ENCODE measurements around the gene CLDN20. TPM values are rescaled to one million over a fixed set of nuclear protein-coding genes. Genes with fewer than 3 reads are reported as not detected.
A peak's percentile ranks its signal among the peaks of the same experiment; 100 is the strongest.

The CLDN20 gene
- total and polyA plus RNA-seq, 7 donors = not detected

- Histone ChIP-seq H3K4me1 (peaks cover 0 to 45% (median 28%) of the 10 kb centered on the region in 4 donors), H3K9me3 (peaks cover 0 to 4% (median 0%) of the 10 kb centered on the region in 4 donors), H3K27ac (peak overlapping the region; percentile 46 to 81 (median 59)), H3K36me3 (no peaks in the 10 kb centered on the region), H3K27me3 (no peaks in the 10 kb centered on the region), H3K4me3 (no peak overlapping the region)
- DNase-seq = no peak
- intact Hi-C loops (cut with DNase I) = no loop called here
- 92 to 95% methylated on average over 4 of the region's 4 CpGs for WGBS, 2 donors
- TF ChIP-seq EP300 (IDR thresholded peaks at IDR 0.05) (no peak), POLR2A (IDR thresholded peaks at IDR 0.05) (no peak), CTCF (IDR thresholded peaks at IDR 0.05) (no peak), POLR2AphosphoS5 (IDR thresholded peaks at IDR 0.05) (no peak)
Measured at GRCh38 chr6:155234687-155235086, 29.1 kb upstream of the CLDN20 start.

GRCh38 chr6:155235087-155235486, 28.7 kb upstream of the CLDN20 start:
- Histone ChIP-seq H3K4me1 (peaks cover 0 to 45% (median 28%) of the 10 kb centered on the region in 4 donors), H3K4me3 (no peak overlapping the region), H3K27me3 (no peaks in the 10 kb centered on the region), H3K36me3 (no peaks in the 10 kb centered on the region), H3K27ac (peak overlapping the region; percentile 46 to 81 (median 59)), H3K9me3 (peaks cover 0 to 4% (median 0%) of the 10 kb centered on the region in 4 donors)
- no peak for TF ChIP-seq CTCF (IDR thresholded peaks at IDR 0.05)
- TF ChIP-seq POLR2AphosphoS5 (IDR thresholded peaks at IDR 0.05) = no peak
- TF ChIP-seq POLR2A (IDR thresholded peaks at IDR 0.05) = no peak
- no peak for TF ChIP-seq EP300 (IDR thresholded peaks at IDR 0.05)
- intact Hi-C loops (cut with DNase I) = no loop called here
- WGBS, 2 donors = 77 to 79% methylated on average over 5 of the region's 5 CpGs
- no peak for DNase-seq

GRCh38 chr6:155237613-155238012, 26.2 kb upstream of the CLDN20 start:
- no peak overlapping the region for H3K27ac ChIP-seq
- H3K4me3 ChIP-seq = no peak overlapping the region
- 46 to 94% methylated on average over 1 of the region's 1 CpG for WGBS, 2 donors
- intact Hi-C loops (cut with DNase I) = no loop called here
- TF ChIP-seq CTCF (IDR thresholded peaks at IDR 0.05) (no peak), POLR2AphosphoS5 (IDR thresholded peaks at IDR 0.05) (no peak), EP300 (IDR thresholded peaks at IDR 0.05) (no peak), POLR2A (IDR thresholded peaks at IDR 0.05) (no peak)
- H3K36me3 ChIP-seq = no peaks in the 10 kb centered on the region
- H3K4me1 ChIP-seq = peaks cover 0 to 52% (median 40%) of the 10 kb centered on the region in 4 donors
- H3K27me3 ChIP-seq = no peaks in the 10 kb centered on the region
- no peak for DNase-seq
- H3K9me3 ChIP-seq = peaks cover 0 to 4% (median 0%) of the 10 kb centered on the region in 4 donors

GRCh38 chr6:155240905-155241600, 22.8 kb upstream of the CLDN20 start:
- Histone ChIP-seq H3K4me1 (peaks cover 0 to 31% (median 23%) of the 10 kb centered on the region in 4 donors), H3K27me3 (no peaks in the 10 kb centered on the region), H3K36me3 (no peaks in the 10 kb centered on the region), H3K27ac (peak overlapping the region; percentile 44 to 83 (median 69)), H3K4me3 (no peak overlapping the region), H3K9me3 (peaks cover 0 to 4% (median 0%) of the 10 kb centered on the region in 4 donors)
- intact Hi-C loops (cut with DNase I) = loop anchor here (10.0 kb wide), 2 partner anchors 376 to 566 kb away; no protein-coding TSS in a partner anchor
- no peak for DNase-seq
- TF ChIP-seq CTCF (IDR thresholded peaks at IDR 0.05) (no peak), EP300 (IDR thresholded peaks at IDR 0.05) (no peak), POLR2A (IDR thresholded peaks at IDR 0.05) (no peak), POLR2AphosphoS5 (IDR thresholded peaks at IDR 0.05) (no peak)
- 91 to 94% methylated on average over 19 of the region's 19 CpGs for whole genome bisulfite sequencing, 2 donors
